ELF-1 (cell line): ENCODE data around the gene RAB6B.
A peak's percentile ranks its signal among the peaks of the same experiment; 100 is the strongest.

Experiments used
- DNase-seq: peaks from one replicate; pipeline ENCODE4 v3.0.0-alpha.2; 2016; ENCODE audit warnings: low read depth, low spot score

RAB6B gene

GRCh38 chr3:133930341-133930933, 34.8 kb upstream of the RAB6B start:
- DNase-seq = peak; percentile 62

DNA sequence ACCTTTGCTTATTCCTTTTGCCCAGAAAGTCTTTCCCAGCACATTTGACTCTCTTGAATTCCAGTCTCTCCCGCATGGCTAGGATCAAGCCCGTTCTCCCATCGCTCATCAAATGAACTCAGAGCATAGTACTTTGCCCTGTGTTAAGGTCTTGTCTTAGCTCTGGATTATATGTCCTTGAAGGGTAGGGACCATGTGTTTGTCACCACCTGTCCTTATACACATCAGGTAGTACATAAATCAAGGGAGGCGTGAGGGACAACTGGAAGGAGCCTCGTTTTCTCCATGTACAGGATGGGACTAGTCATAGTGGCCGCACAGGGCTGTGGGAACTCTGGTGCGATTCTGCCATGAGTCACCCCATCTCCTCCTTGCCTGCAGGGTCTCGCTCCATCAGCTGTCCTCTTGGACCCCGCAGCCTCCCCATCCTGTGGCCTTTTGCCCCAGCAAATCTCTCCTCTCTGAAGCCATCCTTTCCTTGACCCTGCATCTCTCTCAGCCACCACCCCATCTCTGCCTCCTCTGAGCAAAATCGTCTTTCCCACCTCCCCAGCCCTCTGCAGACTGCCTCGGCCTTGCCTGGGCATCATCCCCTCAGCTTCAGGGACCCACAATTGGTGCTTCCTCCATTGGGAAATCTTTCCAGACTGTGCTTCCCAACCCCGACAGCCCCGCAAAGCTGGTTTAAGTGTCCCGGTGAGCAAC, 33.4 kb upstream of the RAB6B start:
- DNase-seq = no peak

- DNase-seq = no peak
Observed at GRCh38 chr3:133928136-133928893, 32.6 kb upstream of the RAB6B start.

DNA sequence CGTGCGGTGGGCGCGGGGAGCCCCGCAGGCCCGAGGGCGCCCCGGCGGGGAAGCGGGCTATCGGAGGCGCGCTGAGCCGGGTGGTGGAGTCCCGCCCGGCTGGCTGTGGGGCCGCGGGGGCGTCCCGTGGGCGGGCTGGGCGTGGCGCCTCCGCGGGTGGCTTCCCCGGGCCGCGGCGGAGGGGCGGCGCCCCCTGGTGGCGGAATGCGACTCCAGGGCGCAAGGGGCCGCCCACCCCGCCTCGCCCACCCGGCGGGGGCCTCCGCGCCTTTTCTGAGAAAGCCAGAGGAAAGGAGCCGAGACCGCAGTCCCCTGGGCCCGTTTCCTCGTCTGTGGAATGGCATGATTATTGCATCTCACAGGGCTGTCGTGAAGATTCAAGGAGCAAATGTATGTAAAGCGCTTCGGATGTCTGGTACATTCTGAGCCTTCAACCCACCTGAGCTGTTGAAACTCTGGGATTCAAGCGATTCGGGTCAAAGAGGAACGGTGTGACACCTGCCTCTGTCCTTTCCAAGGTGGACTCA, 31.9 kb upstream of the RAB6B start:
- peak; percentile 48 for DNase-seq

DNA sequence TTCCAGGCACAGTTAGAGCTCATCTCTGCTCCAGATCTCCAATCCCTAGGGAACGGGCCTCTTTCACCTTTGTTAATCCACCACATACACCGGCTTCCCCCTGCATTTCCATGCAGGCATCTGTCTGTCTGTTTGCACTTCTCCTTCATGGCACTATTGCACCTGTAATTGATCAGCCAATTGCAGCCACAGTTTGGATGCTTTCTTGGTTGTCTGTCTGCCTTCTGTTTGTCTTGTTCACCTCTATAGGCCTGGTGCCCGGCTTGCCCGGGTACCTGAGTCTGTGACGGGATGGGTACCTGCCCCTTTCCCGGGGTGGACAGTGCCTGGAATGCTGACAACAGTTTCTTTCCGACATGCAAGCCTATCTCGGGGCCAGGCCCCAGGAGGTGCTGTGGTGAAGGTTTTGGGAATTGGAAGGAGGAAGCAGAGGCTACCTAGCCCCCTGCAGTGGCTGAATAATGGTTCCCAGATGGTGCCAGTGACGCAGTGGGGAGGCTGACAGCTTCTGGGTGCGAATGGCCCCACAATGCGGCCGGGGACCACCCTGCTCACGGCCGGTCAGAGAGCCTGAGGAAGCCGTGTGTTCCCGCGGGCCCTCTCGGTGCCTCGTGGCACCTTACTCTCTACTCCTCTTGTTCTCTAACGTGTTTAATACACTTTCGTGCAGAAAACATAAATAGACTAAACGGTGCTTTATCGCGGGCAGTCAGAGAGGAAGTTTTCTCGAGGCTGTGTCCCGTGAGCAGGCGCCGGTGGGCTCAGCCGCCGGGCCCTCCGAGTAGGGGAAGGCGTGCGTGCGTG, 31.3 kb upstream of the RAB6B start:
- DNase-seq = peak; percentile 66

DNA sequence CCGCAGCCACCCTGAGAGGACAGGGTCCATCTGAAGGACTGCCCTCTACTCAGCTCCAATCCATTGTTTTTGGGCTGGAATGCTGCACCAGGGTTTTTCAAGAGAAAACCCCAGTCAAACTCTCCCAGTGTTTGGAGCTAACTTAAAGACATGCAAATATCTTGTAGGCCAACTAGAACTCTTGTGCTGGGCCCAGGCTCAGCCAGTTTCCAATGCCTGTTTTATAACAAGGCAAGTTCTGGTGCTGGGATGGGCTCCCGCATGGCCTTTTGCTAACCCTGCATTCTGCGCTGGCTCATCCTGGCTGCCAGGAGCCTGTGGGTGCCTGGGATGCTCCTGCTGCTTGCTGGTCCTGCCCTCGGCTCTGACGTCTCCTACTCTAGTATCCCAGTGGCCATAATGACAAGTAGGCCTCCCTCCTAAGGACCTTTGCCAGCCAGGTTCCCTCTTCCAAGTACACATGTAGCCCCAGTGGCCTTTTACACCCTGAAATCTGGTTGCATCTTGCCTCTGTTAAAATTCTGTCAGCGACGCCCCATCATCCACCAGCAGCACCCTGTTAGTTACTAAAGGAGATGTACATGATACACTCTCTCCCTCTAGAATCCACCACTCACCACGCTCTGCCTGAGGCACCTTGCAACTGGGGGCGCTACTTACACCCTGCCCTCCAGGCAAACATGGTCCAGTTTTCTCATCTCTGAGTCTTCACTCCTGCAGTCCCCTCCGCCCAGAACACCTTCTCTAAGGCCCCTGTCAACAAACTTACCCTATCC, 30.5 kb upstream of the RAB6B start:
- DNase-seq = no peak

DNA sequence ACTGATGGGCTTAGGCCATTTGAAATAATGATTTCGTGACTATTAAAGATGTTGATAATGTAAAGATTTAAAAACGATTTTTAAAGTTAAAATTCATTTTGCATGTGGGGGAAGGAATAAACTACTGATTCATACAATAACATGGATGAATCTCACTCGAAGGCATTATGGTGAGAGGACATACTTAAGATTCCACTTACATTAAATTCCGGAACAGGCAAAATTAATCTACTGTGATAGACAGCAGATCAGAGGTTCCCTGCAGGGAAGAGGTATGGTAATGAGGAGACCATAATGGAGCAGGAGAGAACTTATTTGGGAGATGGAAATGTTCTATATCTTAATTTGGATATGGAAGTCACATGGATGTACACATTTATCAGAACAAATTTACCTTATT, 28.4 kb upstream of the RAB6B start:
- DNase-seq = no peak

DNA sequence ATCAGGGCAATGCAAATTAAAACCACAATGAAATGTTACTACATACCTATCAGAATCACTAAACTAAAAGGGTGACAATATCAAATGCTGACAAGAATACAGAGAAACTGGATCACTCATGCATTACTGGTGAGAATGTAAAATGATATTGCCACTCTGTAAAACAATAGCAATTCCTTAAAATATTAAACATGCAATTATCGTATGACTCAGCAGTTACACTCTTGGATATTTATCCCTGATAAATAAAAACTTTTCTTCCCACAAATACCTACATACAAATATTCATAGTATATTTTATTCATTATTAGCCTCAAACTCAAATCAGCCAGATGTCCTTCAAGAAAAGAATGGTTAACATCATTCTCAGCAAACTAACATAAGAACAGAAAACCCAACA, 25.9 kb upstream of the RAB6B start:
- no peak for DNase-seq

GRCh38 chr3:133917144-133917543, 21.5 kb upstream of the RAB6B start:
- no peak for DNase-seq

DNA sequence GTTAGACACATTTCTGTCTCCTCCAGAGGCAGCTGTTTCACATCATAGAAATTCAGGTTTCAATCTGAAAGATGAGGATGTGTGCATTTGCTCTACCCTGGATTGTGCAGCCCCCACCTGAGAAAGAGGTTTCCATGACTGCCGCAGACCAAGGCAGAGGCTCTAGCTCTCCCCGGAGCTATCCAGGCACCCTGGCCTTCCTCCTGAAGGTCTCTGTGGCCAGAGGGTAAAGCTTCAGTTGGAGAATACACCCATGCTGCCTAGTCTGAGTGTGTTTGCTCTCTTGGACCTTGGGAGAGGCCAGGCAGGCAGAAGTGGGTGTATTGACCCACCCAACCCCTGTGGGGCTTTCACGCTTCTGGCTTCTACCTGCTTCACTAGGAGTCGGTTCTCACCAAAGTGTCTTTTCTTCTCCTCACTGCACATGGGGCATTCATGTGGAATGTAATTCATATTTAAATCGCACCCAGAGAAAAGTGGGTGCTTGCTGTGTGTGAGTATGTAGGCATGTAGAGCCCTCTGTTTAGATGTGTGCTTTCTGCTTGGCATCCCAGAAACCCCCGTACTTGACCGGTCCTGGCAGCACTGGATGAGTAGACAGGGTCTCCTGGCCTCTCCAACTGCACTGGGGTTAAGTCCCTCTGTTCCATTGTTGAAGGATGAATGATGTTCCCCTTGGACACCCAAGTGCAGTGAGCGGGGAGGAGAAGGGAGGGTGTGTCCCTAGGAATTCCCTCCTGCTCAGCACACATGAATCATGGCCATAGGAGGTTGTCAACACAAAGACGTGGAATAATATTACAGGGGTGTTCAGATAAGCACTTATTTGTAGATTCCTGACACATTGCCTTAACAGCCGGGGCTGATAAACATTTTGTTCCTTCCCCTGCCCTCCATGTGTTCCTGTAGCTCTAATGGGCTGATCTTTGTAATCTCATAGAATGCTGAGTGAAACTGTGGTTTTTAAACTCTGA, 20.3 kb upstream of the RAB6B start:
- DNase-seq = no peak

GRCh38 chr3:133914839-133915600, 19.3 kb upstream of the RAB6B start:
- DNase-seq = no peak

- DNase-seq = no peak
Observed at GRCh38 chr3:133910422-133910821, 14.7 kb upstream of the RAB6B start.

DNA sequence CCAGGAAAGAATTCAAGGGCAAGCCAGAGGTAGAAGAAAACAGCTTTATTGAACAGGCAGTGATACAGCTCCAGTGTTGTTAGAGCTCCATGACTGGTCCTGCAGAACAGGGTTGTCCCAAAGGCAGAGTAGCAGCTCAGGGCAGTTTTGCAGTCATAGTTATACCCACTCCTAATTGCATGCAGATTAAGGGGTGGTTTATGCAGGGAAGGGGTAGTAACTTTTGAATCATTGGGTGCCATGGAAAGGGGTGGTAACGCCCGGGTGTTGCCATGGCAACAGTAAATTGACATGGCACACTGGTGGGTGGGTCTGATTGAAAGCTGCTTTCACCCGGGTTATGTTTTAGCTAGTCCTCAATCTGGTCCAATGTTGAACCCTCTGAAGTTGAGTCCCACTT, 9.7 kb upstream of the RAB6B start:
- DNase-seq = no peak

DNA sequence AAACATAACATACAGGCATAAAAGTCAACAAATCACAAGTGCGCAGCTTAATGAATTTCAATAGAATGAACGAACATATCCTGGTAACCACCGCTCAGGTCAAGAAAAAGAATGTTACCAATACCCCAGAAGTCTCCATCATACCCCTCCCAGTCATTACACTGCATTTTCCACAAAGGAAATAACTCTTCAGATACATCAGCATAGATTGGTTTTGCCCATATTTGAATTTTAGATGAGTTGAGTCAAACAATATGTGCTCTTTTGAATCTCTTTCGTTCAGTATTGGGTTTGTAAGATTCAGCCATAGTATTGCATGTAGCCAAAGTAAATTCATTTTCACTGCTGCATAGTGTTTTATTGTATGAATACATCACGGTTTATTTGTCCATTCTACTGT, 6.2 kb upstream of the RAB6B start:
- no peak for DNase-seq

- peak; percentile 27 for DNase-seq
Observed at GRCh38 chr3:133901083-133901482, 5.4 kb upstream of the RAB6B start.

DNA sequence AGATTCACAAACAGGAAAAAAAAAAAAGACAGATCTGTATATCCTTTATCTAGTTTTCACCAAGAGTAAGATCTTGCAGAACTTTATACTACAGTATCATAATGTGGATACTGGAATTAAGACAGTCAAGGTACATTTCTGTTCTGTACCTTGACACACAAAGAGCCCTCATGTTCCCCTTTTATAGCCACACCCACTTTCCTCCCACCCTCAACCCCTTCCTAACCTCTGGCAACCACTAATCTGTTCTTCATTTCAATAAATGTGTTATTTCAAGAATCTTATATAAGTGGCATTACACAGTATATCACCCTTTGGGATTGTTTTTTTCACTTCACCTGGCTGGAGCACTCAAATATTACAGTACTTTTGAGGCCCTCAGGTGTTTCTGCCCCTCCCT, 3.6 kb upstream of the RAB6B start:
- no peak for DNase-seq

- no peak for DNase-seq
Observed at GRCh38 chr3:133897547-133897946, 1.9 kb upstream of the RAB6B start.

- peak; percentile 47 for DNase-seq
Observed at GRCh38 chr3:133896002-133896761, 500 bp upstream of the RAB6B start.
